Stimulated activated CD8-positive, alpha-beta memory T cell treated with anti-CD3 and anti-CD28 coated beads, Interleukin-2, amount 100 ng/mL, for 1 hour (primary cell): ENCODE measurements around the gene GPR161.

ENCODE experiments used
- DNase-seq, 2 donors: peaks; one replicate each; pipeline ENCODE4 v3.0.0-alpha.2; 2020; ENCODE audit warnings: low read depth in 2 of 2

GPR161 gene

DNA sequence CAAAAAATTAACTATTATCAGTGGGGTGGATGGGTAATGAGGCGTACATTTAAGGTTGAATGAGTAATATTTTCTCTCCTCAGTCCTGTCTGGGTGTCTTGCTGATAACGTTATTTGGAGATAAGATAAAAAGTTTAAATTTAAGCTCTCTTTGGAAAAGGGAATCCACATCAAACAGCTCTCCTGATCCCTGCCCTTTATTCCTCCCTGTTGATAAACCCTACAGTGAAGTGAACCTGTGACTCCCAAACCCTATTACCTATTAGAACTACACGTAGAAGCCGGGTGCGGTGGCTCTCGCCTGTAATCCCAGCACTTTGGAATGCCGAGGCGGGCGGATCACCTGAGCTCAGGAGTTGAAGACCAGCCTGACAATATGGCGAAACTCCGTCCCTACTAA lies 9.9 kb upstream of the GPR161 start:
- no peak for DNase-seq

GRCh38 chr1:168146160-168146539 lies 9.4 kb upstream of the GPR161 start:
- no peak for DNase-seq

DNA sequence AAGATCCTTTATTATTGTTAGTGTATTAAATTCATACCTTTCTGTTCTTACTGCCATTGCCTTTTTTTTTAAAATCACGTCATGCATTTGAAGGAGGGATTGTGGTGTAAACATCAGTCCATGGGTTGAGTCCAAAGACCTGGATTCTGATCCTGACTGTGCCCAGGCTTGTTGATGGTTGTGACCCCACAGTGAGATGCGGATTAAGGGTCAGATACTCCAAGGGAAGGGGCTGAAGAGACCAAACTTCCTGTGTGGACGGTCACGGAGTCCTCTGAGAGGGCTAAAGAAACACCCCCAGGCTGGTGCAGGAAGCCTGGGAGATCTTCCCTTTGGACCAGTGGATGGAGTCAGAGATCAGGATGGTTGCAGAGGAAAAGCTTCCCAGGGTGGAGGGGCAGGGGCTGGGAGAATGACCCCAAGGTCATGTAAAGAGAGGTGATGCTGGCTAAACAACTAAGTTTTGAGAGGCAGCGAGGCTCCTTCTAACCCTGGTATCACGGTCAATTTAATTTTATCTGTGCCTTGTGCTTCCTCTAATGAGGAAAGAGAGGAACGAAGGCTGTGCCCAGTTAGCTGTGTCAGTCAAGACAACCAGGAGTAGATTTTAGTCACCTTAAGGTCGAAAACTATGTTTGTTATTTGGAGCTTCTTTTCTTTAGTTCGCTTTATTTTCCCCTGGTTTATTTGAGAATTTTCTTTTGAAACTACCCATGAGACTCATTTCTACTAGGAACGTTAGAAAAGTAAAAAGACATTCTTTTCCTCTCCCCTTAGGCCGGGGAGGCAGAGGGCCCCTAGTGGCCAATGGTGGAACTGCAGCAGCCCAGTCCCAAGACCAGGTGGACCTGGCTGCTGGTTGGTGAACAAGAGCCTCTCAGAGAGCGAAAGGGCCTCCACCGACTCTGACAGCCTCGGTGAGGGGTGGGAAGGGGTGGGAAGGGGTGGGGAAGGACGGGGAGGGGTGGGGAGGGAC lies 8.7 kb upstream of the GPR161 start:
- peak; percentile 71 to 72 for DNase-seq

DNA sequence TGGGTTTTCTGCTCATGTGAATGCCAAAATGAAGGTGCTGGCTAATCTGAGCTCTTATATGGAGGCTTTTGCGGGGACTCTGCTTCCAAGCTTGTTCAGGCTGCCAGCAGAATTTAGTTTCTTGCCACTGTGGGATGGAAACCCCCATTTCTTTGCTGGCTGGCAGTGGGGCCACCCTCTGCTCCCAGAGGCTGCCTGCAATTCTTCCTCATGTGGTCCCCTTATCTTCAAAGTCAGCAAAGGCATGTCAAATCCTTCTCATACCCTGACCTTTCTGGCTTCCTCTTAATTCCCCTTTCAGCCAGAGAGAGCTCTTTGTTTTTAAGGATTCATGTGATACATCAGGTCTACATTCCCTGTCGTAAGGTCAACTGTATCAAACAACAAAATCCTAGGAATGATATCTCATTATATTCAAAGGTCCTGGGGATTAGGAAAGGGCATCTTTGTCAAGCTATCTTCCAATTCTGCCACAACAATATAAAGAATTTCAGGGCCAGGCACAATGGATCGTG lies 5.2 kb upstream of the GPR161 start:
- DNase-seq: no peak

GRCh38 chr1:168139070-168139469 lies 2.3 kb upstream of the GPR161 start:
- no peak for DNase-seq

GRCh38 chr1:168138134-168138533 lies 1.4 kb upstream of the GPR161 start:
- no peak for DNase-seq

- DNase-seq: no peak
Measured at GRCh38 chr1:168137515-168137821, 738 bp upstream of the GPR161 start.

DNA sequence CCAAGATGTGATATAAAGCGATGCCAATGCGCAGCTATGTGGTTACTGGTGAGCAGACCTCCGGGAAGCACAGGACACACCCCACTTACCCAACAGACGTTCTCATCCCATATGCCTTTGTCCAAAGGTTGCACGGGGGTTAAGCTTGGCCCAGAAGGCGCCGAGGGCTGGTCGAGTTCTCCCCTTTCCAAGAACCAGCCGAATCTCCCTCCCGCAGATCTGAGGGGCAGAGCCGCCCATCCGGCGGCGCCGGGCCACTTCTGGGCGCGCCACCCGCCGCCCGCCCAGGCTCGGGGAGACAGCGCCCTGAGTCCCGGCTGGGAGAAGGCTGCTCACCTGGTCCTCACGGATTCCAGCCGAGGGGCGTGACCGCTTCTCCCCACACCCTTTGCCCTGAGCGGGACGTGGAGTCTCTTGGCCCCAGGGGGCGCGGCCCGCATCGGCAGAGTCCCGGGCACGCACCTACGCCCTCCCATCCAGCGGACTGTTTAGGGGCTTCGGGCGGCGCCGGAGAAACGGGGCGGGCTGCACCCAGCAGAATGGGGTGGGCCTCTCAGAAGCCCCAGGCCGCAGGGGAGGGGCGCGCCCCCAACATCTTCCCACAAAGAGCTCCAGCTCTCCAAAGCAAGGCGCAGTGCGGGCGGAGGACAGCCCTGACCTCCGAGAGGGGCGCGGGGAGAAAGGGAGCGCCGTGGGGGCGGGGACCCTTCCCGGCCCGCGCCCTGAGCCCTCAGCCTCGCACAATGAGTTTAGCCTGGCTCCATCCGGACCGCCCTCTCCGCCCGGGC lies 615 bp downstream of the GPR161 start:
- DNase-seq: no peak

DNA sequence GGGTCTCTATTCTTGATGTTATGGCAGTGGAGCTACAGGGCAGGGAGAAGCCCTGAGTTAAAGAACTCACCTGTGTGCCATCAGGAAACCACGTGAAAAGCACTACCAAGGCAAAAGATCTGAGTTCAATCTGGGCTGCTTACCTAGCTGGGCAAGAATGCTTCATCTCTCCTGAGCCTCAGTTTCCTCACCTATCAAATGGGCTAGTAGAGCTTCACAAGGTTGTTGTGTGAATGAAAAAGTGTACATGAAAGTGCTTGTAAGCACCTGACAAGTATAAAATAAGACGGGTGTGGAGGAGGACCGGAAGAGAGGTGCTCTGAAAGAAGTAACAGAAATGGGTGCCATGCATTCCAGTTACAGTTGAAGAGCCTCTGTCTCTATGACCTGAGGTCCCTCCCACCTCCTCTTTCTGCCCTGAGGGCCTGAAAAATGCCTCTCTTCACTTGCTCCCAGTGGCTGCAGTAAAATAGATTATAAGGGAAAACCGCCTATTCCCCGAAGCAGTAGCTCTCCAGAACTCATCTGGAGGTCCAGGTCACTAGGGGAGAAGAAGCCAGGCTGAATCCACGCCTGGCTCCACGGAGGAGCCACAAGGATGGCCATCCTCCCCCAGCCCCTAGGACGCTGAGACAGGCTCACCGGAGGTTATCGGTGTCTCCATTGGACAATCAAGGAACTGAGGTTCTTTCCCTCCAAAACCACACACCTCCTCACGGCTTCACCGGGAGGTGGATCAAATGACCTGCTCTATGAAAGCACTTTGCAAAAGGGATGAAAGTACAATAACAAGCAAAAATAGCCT lies 1.4 kb downstream of the GPR161 start:
- DNase-seq: no peak

DNA sequence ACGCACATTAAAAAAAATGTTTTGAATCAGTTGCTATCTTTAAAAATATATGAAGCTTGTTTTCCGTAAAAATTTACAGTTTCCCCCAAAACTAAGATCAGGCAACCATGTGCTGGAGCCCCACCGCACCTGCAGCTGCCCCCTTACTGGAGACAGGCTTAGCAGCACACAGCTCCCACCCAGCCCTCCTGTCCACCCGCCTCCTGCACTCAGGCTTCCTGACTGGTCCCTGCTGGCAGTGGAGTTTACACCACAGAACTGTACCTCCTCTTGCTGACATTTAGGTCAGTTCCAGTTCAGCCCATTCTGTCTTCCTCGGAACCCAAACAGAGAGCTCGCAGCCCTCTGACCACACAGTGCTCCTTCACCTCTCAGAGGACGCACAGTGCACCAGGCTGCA lies 2.1 kb downstream of the GPR161 start:
- DNase-seq: no peak

DNA sequence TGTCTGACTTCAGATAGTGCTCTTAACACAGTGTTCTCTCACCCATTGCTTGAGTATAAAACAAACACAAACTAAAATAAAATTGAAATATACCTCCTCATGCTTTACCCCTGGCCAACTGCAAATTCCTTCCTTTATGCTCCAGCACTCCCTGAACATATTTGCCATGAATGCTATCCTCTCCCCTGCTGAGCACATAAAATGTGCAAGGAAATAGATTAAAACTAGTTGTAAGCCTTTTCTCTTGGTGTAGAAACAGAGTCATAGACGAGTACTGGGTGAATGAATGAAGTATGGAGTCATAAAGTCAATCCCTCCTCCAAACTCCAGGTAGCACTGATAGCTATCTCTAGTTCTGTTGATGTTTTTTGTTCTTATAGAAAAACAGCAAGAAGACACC lies 2.6 kb downstream of the GPR161 start:
- DNase-seq: no peak

GRCh38 chr1:168129933-168130332 lies 6.8 kb downstream of the GPR161 start:
- no peak for DNase-seq

GRCh38 chr1:168127503-168127902 lies 9.2 kb downstream of the GPR161 start:
- DNase-seq: no peak

DNA sequence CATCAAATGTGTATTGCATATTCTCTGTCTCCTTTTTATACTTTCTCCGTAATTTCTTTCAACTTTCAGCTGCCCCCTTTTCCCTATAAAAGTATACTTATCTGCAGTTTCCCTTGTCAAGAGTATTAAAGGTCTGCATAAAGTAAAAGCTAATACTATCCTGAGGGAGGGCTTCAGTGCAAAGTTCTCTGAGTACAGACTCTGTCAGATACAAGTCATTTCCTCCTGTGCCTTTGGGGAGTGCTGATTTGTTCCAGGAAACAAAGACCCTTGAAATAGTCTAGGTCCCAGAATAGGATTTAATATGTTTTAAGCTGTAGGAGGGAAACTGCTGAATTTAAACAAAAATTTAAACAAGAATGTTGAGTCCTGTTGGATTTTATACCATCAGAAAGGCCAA lies 11.7 kb downstream of the GPR161 start:
- DNase-seq: no peak

- no peak for DNase-seq
Measured at GRCh38 chr1:168121401-168122011, 15.2 kb downstream of the GPR161 start.

GRCh38 chr1:168119750-168120149 lies 17.0 kb downstream of the GPR161 start:
- DNase-seq: no peak

DNA sequence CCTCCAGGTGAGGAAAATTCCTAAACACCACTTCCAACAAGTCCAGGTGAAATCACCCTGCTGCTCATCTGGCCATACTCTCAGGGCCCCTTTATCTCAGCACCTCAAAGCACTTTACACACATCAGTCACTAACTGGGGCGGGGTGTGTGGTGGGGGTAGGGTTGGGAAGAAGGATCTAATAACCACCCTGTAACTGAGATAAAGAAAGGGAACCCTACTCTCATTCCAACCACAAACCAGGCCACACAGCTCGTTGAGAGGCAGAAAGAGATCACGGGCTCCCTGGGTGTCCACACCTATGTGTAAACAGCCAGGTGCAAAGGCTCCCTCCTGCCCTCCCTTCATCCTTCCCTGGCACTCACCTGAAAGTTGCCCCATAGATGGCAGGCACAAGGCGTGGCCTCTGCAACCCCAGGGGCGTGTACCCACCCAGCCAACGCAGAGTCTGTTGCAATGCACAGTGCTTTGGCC lies 20.4 kb downstream of the GPR161 start:
- no peak for DNase-seq

DNA sequence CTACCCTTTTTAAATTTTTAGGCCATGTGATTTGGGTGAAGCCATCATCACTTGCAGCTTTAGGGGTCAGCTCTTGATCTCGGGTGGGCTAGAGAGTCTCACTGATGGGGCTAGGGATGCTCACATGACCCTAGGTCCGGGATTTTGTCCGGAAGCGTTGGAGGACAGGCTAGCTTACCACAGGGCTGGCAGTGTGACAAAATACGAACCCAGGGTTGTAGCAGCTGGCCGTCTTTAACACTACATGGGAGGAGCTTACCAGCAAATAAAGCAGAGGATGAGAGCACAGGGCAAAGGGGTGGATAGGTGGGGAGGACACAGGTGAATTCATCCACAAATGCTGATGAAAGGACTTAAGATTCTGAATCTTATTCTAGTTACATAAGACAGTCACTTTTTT lies 21.9 kb downstream of the GPR161 start:
- DNase-seq: no peak

GRCh38 chr1:168112673-168113305 lies 23.9 kb downstream of the GPR161 start:
- DNase-seq: peak in 1 of 2 donors; percentile 17

DNA sequence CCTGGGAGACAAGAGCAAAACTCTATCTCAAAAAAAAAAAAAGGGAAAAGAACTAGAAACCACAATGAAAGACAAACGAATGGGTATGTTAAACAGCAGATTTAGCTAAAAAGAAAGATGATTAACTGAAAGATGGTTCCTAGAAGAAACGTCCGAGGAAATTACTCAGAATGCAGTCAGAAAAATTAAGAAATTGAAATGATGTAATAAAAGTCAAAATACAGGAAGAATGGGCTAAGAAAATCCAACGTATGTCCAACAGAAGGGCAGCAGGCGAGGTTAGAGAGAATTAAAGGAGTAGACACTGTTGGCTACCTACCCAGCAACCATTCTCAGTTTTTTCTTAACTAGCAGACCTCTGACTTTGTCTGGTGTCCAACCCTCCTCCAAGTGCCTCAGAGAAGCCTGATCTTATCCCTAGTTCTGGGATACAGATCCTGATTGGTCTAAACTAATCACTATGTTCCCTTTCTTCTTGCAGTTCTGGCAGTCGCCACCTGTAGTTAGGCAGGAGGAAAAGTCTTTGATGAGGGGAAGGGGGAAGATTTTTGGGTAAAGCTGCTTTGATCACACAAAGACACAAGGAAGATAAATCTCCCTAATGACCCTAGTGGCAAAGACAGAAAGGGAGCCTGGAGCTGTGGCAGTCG lies 25.7 kb downstream of the GPR161 start:
- no peak for DNase-seq
